HG03442 (cell line): Measurements from ENCODE around the gene RAB25.
A peak's percentile ranks its signal among the peaks of the same experiment; 100 is the strongest.

Experiments
- ATAC-seq: cut with Tn5 transposase; IDR thresholded peaks from one replicate; pipeline ENCODE4 v1.9.1; 2021; ENCODE audit warnings: mild to moderate bottlenecking, moderate library complexity; ENCODE audit not compliant: unreplicated experiment

The RAB25 gene

GRCh38 chr1:156100205-156100995 lies 39.4 kb downstream of the RAB25 start:
- no peak for ATAC-seq

GRCh38 chr1:156101880-156102279 lies 40.9 kb downstream of the RAB25 start:
- ATAC-seq, result no peak

GRCh38 chr1:156102633-156103511 lies 41.9 kb downstream of the RAB25 start:
- ATAC-seq, result no peak

GRCh38 chr1:156103521-156103947 lies 42.6 kb downstream of the RAB25 start:
- no peak for ATAC-seq

- ATAC-seq, result no peak
These were observed 43.3 kb downstream of the RAB25 start for GRCh38 chr1:156104065-156104810.

GRCh38 chr1:156104861-156105832 lies 44.2 kb downstream of the RAB25 start:
- no peak for ATAC-seq

GRCh38 chr1:156106624-156107488 lies 45.9 kb downstream of the RAB25 start:
- ATAC-seq, result no peak

- no peak for ATAC-seq
These were observed 47.1 kb downstream of the RAB25 start for GRCh38 chr1:156108057-156108456.

- no peak for ATAC-seq
These were observed 47.8 kb downstream of the RAB25 start for GRCh38 chr1:156108664-156109241.

- no peak for ATAC-seq
These were observed 49.3 kb downstream of the RAB25 start for GRCh38 chr1:156110252-156110651.

- ATAC-seq, result no peak
These were observed 50.5 kb downstream of the RAB25 start for GRCh38 chr1:156111355-156111962.

GRCh38 chr1:156112276-156113137 lies 51.5 kb downstream of the RAB25 start:
- ATAC-seq, result no peak

- no peak for ATAC-seq
These were observed 52.5 kb downstream of the RAB25 start for GRCh38 chr1:156113282-156113950.

GRCh38 chr1:156114101-156114918 lies 53.4 kb downstream of the RAB25 start, which contains the start of gene LMNA:
Gene LMNA (plus strand): TSS chr1:156114711. CDS start chr1:156114919, 208 bp downstream.
- peak; percentile 66 for ATAC-seq

GRCh38 chr1:156114919-156115513 lies 54.1 kb downstream of the RAB25 start:
- no peak for ATAC-seq
